PFSK-1 (cell line): ENCODE measurements around the gene PRDM2.

Experiments used
- FOXP2 ChIP-seq: optimal IDR thresholded peaks from 2 replicates; pipeline ENCODE3; 2011; ENCODE audit warnings: borderline replicate concordance, control low read depth, inconsistent platforms; ENCODE audit not compliant: insufficient read depth; ENCODE audit errors: extremely low read length, extremely low read depth
- POLR2AphosphoS5 ChIP-seq: IDR thresholded peaks from 2 replicates; pipeline ENCODE4 v1.6.1; 2012; ENCODE audit warnings: low read depth, mild to moderate bottlenecking, control low read depth, low read length, moderate library complexity
- REST ChIP-seq, 2 experiments: IDR thresholded peaks; 2 replicates each; pipeline versions ENCODE4 v1.6.1 to v1.8.0; 2011 to 2012; ENCODE audit warnings: low read depth in 2 of 2, low read length in 2 of 2, control low read depth in 1 of 2, inconsistent platforms in 1 of 2, mild to moderate bottlenecking in 1 of 2, moderate library complexity in 1 of 2; ENCODE audit not compliant: insufficient read depth in 1 of 2
- SIN3A ChIP-seq: IDR thresholded peaks from 2 replicates; pipeline ENCODE4 v1.6.1; 2012; ENCODE audit warnings: mild to moderate bottlenecking, low read length, moderate library complexity, borderline replicate concordance; ENCODE audit not compliant: insufficient read depth
- TAF1 ChIP-seq: IDR thresholded peaks from 2 replicates; pipeline ENCODE4 v1.6.1; 2012; ENCODE audit warnings: low read length, control low read depth, borderline replicate concordance; ENCODE audit not compliant: insufficient read depth

Gene PRDM2

GRCh38 chr1:13700521-13701270 lies 708 bp downstream of the PRDM2 start:
- TF ChIP-seq REST (IDR thresholded peaks at IDR 0.05; ENCODE audit: insufficient read depth in 1 of 2, low read depth in 2 of 2, low read length in 2 of 2) (no peak), SIN3A (no peak), POLR2AphosphoS5 (no peak), FOXP2 (no peak), TAF1 (no peak)

- TF ChIP-seq TAF1, result no peak
- TF ChIP-seq POLR2AphosphoS5, result no peak
Observed at GRCh38 chr1:13701271-13701640, 1.3 kb downstream of the PRDM2 start.

- no peak for TF ChIP-seq REST (IDR thresholded peaks at IDR 0.05; ENCODE audit: insufficient read depth in 1 of 2, low read depth in 2 of 2, low read length in 2 of 2)
- TF ChIP-seq FOXP2, result no peak
- no peak for TF ChIP-seq TAF1
- TF ChIP-seq POLR2AphosphoS5, result no peak
- TF ChIP-seq SIN3A, result no peak
Observed at GRCh38 chr1:13702425-13703127, 2.6 kb downstream of the PRDM2 start.

GRCh38 chr1:13703128-13703513 lies 3.1 kb downstream of the PRDM2 start:
- TF ChIP-seq TAF1, result no peak
- TF ChIP-seq REST (IDR thresholded peaks at IDR 0.05; ENCODE audit: insufficient read depth in 1 of 2, low read depth in 2 of 2, low read length in 2 of 2), result no peak

- TF ChIP-seq FOXP2 (no peak), POLR2AphosphoS5 (no peak)
Observed at GRCh38 chr1:13703558-13704490, 3.8 kb downstream of the PRDM2 start.

GRCh38 chr1:13706046-13706445 lies 6.1 kb downstream of the PRDM2 start:
- TF ChIP-seq FOXP2 (no peak), POLR2AphosphoS5 (no peak), SIN3A (no peak)
